Activated T-helper 9 cell treated with anti-CD3 and anti-CD28 coated beads, Interleukin-2, amount 50 U/mL, for 16 hours (primary cell): ENCODE measurements around the gene LRP8.
A peak's percentile ranks its signal among the peaks of the same experiment; 100 is the strongest.

Source experiments
- DNase-seq: peaks from one replicate; pipeline ENCODE4 v3.0.0-alpha.2; 2020; ENCODE audit warnings: low read depth

Gene LRP8

DNA sequence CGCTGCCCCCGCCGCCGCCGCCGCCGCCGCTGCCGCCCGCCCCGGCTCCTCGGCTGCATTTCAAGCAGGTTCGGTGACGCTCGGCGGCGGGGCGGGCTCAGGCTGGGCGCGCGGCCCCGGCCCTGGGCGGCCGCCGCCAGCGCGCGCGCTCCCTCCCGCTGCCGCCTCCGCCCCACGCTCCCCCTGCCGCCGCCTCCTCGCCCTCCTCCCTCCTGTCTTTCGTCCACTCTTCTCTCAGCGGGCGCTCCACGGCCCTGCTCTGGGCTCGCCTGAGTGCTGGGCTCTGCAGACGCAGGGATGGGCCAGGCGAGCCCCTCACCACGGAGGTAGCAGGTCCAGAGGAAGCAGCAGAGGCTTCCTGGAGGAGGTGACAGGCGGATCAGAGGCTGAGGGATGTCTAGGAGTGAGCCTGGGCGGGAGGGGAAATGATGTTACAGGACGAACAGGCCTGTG, at the start of gene LRP8:
TSS of gene LRP8 (minus strand) at position 62 of the 453 bp plus-strand sequence. CDS start 158 bp downstream, outside the sequence.
- peak; percentile 77 for DNase-seq

DNA sequence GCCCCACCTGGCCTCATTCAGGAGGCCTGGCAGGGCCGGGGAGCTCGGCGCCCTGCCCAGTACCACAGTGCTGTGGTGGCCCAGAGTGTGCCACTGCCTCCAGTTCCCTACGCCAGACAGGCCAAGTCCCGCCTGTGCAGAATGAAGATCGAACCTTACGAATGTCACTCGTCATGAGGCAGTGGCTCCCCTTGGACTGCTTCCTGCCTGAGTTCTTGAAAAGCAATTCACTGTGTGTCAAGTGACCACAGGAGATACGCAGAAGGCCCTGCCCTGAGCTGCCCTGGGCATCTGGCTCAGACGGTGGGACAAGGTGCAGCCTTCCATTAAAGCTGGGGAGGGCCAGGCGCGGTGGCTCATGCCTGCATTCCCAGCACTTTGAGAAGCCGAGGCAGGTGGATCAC, 49.6 kb upstream of the LRP8 start:
- DNase-seq = no peak

DNA sequence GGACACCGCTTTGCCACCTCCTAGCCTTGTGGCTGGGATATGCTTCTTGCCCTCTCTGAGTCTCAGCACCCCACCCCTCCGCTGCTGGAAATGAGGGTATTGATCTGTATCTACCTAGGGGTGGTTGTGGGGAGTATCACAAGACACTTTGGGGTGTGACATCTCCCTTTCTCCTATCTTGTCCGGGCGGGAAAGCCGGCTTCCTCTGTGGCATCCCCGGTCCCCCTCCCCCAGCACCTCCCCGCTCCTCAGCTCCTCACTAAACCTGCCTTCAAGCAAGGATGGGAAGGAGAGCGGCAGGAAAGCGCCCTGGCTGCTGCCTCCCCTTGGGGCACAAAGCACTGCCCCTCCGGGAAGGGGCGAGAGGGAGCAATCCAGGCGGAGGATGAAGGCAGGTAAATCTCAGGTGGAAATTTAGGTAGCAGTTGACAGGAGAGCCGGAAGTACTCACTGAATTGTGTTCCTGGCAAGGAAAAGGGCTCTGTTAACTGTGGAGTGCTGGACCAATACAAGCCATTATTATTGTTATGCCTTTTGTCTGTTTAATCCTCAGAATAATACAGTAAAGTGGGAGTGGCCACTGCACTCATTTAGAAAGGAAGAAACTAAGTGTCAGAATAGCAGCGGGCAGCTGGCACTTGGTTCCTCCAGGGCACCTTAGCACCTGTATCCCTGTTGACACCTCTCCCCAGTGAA, 49.0 kb upstream of the LRP8 start:
- no peak for DNase-seq

DNA sequence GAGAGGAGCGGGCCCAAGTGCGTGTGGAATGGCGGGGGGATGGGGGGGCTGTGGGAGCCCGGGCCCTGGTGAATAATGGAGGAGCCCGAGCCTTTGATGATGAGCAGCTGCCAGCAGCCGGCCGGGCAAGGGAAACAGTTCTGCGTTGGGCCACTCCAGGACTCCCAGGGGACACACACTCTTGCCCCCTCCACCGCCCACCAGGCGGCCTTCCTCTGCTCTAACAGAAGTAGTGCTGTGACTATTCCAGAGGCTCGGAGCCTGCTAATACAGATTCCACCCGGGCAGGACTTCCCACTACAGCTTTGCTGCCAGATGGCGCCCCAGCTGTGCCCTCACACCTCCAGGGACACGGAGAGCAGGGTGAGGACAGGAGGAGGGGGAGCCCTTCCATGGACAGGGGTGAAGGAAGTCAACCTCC, 48.2 kb upstream of the LRP8 start:
- DNase-seq = no peak

DNA sequence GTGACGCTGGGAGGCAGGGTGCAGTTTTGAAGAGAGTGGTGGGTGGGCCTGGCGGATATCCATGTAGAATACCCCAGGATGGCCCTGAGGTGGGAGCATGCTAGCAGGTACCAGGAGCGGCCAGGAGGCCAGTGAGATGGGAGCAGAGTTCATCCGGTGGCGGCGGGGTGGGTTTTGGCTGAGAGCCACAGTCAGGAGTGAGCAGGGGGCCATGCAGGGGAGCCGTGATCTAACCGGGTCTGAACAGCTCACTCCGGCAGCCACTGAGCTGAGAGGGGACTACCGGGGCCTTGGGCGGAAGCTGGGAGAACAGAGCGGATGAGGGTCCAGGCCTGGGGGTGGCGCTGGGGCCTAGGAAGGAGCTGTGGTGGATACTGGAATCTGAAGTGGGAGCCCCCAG, 47.6 kb upstream of the LRP8 start:
- DNase-seq = no peak

DNA sequence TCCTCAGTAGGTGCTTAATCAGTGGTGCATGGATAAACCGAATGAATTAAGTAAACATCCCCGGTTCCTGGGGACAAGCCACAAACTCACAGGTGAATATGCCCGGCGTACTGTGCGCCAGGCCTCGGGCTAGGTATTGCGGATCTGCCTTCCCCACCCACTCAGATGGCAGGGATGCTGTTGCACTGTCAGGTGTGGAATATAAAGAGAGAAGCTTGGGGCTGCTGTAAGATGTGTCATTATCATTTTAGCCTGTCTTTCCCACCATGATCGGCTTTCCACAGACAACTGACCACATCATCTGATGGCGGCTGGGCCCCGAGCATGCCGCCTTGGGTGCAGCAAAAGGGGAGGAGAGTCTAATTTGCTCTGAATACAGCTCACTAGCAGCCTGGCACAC, 45.4 kb upstream of the LRP8 start:
- no peak for DNase-seq

DNA sequence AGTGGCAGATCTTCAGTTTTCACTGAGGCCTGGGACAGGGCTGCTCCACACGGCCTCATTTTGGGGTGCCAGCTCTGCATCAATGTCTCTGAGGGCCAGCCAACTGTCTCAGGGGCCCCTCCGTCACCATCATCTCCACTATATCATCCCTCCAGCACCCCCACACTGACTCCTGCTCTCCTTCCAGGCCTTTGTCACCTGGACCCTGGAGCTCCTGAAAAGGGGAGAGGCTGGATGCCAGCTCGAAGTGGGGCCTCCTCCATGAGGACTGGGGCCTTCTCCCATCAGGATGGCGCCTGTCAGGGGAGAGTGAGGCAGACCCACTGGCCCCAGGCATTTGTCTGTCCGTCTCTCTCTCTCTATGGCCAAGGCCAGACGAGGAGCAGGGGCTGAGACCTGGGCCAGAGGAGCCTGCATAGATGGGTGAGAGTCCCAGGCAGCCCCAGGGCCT, 44.7 kb upstream of the LRP8 start:
- no peak for DNase-seq

DNA sequence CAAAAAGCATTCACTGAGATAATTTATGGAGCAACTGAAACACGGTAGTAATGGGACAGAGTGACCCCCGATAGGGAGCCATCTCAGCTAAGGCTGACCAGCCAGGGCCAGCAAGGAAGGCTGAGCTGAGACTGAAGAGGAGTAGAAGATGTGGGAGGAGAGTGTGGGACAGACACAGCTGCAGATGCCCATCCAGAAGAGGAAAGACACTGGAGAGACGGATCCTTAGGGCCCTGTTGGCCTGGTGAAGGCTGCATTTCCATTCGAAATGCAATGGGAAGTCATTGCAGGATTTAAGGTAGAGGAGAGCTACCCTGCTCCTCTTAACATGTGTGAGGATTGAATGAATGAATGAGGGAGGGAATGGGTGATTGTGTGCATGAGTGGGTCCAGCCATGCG, 44.0 kb upstream of the LRP8 start:
- no peak for DNase-seq

DNA sequence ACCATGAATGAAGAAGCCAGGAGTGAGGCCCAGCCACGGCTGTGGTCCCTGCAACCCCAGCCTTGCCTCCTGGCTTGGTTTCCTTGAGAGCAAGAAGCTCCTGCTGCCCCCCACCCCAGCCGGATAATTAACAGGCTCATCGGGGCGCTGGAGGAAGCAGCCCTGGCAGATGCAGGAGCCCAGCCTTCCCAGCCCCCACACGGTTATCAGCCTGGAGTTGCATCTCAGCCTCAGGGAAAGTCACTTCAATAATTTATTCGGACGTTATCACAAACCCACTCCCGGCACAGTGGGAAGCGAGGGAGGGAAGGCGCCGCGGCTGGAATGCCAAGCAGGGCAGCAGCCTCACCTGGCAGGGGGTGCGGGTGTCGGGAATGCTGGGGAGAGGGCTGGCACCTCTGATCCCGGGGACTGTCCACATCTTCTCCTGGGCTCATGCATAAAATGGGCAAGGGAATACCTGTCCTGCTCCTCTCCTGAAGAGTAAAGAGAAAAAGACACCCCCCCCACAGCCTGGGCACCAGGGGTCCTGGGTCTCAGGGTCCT, 43.3 kb upstream of the LRP8 start:
- DNase-seq = no peak

DNA sequence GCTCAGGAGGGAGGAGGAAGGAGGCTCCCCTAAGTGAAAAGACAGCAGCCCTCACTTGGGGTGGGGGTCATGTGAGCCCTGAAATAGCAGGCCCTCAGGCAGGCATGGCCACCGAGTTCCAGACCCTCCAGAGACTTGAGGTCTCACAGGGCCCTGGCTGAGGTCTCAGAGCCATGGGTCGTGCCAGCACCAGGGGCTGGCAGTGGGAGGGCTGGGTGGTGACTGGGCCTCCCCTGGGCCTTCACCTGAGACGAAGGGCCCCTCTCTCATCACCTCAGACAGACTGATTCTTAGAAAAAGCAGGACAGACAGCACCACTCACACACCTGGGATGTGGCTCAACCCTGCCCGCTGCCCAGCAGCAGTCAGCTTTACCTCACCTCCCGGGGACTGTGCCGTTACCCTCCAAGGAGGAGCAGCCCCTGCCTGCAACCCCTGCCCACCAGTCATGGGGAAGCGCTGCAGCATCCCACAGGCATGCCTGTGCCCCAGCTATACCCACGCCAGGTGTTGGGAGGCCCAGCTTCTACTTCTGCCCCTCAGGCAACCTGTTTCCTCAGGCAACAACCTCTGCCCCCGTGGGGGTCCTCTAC, 42.6 kb upstream of the LRP8 start:
- no peak for DNase-seq

DNA sequence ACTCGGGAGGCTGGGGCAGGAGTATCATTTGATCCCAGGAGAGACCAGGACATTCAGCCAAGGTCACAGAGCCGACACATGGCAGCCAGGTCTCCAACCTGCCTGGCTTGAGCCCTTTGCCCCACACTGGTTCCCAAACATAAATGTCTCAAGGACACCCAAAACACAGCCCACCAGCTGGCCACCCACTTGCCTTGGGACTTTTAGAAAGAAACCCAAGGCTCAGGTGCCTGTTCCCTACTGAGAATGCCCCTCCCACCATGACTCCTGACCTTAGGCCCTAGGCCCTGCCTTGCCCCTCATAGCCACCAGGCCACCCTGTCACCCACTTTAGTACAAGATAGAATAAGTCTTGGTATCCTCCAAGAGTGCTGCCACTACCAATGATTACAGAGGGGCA, 41.9 kb upstream of the LRP8 start:
- no peak for DNase-seq

DNA sequence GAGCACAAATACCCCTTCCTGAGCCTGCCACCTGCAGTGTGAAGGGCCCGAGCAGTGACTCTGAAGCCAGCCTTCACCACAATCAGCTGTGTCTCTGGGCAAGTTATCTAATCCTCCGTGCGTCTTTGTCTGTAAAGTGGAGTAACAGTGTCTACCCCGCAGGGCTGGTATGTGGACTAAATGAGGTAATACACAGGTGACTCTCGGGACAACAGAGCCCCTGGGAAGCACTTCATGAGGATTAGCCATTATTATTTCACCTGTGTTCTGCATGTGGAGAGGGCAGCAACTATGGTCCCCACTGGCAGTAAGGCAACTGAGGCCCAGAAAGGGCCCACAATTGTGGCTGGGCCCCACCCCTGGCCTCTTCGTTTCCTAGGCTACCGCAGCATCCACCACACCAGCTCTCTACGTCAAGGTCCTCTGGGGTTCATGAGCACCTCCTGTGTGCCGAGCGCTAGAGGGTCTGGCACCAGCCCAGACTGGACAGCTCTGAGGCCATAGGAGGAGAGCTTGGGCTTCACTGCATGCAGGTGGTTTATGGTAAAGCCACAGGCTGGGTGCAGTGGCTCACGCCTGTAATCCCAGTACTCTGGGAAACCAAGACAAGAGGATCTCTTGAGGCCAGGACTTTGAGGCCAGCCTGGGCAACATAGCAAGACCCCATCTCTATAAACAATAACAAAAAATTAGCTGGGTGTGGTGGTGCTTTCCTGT, 41.3 kb upstream of the LRP8 start:
- no peak for DNase-seq

DNA sequence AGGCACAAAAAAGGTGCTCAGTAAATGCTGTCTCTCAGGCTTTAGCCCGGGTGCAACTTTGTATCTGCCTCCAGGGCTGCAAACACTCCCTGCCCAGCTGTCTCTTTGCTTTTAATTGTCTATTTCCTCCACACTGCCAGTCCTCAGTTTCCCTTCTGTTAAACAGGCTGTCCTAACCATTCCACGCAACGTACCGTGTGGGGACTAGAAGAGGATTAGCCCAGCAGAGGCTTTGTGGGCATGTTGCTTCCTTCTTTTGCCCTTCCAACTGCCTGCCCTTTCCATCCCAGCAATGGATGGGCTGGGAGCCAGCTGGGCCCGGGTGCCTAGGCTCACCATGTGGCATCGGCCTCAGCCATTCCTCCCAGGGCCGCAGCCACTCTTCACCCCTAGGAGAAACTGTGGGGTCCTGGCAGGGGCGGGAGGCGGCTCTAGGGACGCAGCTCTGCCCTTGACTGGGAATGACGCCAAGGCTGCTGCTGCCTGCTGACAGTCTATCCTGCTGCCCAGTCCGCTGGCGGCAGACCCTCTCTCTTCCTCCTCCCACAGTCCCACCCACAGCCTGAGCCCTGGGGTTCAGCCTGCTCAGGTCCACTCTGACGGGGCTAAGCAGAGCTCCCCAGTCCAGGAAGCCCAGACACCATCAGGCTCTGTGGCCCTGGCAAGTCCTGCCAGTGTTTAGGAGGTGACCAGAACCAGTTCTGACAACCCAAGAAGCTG, 40.6 kb upstream of the LRP8 start:
- DNase-seq = no peak

DNA sequence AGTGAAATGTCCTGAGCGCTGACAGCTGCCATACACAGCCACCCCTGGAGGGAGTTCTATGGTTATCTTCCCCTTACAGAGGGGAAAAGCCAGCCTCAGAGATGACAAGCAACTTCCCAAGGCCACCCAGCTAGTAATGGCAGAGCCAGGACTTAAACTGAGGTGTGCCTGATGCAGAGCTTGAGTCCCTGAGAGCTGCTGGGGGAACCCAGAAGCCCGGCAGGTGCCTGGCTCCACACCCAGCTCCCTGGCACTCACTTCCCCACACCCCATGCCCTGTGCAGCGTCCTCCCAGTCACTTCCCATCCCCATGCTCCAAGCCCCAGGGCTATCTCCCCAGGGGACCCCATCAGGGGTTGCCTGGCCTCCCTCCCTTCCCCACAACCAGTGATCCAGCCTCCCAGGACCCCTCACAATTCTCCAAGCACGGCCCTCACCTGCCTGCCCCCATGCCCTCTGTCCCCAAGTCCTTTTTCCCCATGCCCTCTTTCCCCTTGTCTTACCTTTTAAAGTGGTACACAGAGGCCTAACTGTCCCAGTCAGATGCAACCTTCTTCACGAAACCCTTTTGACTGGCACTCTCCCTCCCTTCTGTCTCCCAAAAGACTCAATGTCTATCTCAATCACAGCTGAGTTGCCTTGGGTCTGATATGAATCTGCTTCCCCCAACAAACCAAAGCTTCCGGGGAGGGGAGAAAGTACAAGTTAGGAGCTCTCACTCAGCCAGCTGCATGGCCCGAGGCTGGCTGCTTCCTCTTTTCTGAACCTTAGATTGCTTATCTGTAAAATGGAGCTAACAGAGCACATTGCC, 39.8 kb upstream of the LRP8 start:
- no peak for DNase-seq

DNA sequence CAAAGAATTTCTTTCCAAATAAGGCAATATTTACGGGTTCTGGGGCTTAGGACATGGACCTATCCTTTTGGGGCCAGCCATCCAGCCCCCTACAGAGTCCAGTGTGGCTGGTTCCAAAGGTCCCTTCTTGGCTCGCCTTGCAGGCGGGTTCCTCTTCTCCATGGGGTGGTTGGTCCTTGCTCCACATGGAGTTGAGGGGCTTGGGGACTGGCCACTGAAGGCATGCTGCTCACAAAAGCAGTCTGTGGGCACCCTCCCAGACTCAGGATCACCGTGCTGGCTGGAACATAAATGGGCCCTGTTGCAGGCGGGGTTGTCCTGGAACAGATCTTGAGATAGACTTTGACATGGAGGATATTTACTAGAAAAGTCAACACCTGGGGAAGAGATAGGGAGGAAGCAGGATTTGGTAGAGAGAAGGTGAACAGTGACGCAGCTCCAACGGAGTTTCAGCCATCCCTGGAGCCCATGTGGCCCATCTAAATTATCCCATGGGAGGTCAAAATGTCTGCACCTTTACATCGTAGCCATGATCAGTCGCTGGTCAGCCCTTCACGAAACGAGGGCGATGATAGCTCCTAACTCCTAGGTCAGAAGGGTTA, 39.1 kb upstream of the LRP8 start:
- no peak for DNase-seq

DNA sequence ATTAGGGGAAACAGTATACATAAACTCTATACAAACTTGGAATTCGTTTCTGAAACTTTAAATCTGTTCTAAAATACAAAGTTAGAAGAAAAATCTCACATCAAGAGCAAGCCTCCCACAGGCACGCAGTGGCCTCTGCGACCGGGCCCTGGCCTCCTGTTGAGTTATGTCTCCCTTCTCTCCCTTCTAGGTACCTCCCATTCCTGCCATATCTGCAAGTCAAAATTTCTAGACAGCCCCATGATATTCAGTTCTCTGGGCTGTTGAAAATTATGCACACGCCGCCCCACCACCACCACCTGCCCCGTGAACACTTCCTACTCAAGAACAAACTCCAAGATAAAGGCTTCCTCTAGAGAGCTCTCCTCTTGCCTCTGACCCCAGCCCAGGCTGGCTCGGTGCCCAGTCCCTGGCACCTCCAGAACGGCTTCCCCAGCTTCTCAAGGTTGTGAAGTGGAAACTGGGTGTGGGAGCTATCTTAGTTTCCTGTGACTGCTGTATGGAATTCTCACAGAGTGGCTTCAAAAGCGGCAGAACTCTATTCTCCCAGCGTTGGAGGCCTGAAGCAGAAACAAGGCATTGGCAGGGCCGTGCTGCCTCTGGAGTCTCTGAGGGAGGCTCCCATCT, 37.7 kb upstream of the LRP8 start:
- DNase-seq = no peak

DNA sequence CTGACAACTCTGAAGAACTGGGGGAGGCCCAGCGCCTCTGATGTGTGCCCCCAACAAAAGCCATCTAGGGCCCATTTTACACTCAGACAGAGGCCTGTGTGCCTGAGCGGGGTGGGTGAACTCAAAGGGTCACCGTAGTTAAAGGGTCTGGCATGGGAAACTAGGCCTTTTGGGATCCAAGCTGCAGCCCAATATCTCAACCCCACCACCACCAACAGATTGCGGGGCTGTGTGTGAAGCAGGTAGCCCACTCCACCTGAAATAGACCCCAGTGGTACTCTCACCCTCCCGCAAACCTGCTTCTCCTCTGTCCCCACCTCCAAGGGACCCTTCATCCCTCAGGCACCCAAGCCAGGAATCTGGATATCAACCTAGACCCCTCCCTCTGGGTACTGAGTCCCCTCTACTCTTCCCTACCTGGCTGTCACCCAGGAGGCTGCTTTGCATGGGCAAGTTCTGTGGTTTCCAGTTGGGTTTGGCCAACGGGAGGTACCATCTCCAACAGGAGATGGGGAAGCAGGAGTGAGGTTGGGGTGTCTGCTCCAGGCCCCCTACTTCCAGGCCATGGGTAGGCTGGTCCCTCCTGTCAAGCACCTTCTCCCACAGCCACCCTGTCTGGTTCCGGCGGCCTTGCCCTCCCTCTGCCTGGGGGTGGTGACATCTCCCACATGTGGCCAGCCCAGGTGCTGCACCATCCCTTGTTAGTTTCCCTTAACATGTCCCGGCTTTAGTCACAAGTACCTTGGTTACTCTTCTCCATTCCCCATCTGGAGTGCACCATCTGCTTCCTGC, 35.2 kb upstream of the LRP8 start:
- no peak for DNase-seq

DNA sequence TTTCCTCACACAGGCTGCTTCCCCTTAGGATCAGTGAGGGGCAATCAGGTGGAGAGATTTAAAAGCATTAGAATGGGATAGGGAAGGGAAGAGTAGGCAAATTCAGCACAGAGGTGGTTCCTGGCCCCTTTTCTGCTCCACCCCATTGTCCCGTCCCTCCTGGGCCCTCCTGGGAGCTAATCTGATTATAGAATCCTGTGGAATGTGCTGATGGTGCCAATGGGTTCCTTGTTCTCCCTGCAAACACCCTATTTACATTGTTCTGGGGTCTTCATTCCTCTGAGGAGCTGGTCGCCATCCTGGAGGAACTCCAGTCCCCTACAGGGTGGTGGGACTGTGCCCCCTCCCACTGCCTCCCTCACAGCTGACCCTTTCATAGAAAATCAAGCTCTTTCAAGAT, 34.4 kb upstream of the LRP8 start:
- DNase-seq = no peak

DNA sequence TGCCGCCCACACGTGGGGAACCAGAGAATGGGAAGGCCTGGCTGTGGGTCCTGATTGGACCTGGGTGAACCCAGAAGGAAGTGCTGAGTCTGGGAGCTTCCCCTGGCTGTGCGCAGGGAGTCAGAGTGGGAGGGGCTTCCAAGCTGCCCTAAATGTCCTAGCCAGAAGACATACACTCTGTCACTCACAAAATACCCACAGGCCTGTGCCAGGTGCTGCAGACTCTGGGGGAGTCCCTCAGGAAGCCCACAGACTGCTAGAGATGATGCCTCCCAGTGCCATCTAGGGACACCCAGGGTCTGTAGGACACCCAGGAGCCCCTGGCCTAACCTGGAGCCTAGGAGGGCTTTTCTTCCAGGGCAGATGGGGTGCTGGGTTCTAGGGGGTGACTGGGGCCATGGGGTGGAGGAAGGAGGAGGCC, 33.7 kb upstream of the LRP8 start:
- DNase-seq = no peak

DNA sequence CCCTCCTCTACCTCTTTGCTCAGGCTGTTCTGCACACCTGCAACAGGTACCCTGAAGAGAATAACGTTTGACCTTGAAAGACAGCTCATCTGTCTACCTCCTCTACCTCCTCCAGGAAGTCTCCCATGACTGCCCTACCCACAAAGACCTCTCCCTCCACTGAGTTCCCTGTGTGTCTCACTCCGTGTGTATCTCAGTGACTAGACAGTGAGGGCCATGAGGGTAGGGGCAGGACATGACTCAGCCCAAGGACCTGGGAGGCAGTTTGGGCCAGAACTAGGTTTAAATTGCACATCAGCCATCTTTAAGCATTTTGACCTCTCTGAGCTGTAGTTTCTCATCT, 32.0 kb upstream of the LRP8 start:
- no peak for DNase-seq
